HepG2 (cell line): Measurements from ENCODE around the gene STK32C. TPM values are rescaled to one million over a fixed set of nuclear protein-coding genes. Genes with fewer than 3 reads are reported as not detected.

Experiments used
- polyA plus RNA-seq, 8 experiments: library from polyadenylated mRNA; depleted of rRNA in 3 of 8; stranded (reverse) in 7 of 8; unstranded in 1 of 8; fragments of >200 nt; fragmentation: Illumina TruSeq in 4 of 8; extraction: Trizol in 4 of 8; gene quantifications; 2 replicates each; pipeline versions ENCODE4 v1.2.1 to v1.2.3, GENCODE V29; 2011 to 2016; ENCODE audit warnings: low read depth in 4 of 8, missing spikeins in 1 of 8, mixed read lengths in 1 of 8; ENCODE audit not compliant: insufficient read depth in 1 of 8
- total RNA-seq, 5 experiments: library from RNA; depleted of rRNA; stranded (reverse); fragments of >200 nt; fragmentation: Illumina TruSeq; extraction: Trizol; gene quantifications; 2 replicates each; pipeline ENCODE4 v1.2.3, GENCODE V29; 2016; ENCODE audit warnings: low read depth in 1 of 5

The STK32C gene
- total and polyA plus RNA-seq, 2 of the 13 experiments (the other 11 are each of a cell fraction or from before 2014, with no cell fraction given) = 10.9 to 19.4 TPM

Other genes starting within 250 kb of the STK32C start
- gene JAKMIP3, start 242.0 kb downstream of the STK32C start, total RNA-seq (2016; rRNA removed; fragmentation: Illumina TruSeq; extraction: Trizol) = 0.04 and 0.11 TPM in 2 replicates
- gene JAKMIP3, start 242.0 kb downstream of the STK32C start, polyA plus RNA-seq (2011; rRNA removed) = 0.03 and 0.12 TPM in 2 replicates
- gene DPYSL4, start 121.0 kb downstream of the STK32C start, total RNA-seq (2016; rRNA removed; fragmentation: Illumina TruSeq; extraction: Trizol) = 0.38 and 0.84 TPM in 2 replicates
- 1.2 and 2.1 TPM in 2 replicates for gene DPYSL4, start 121.0 kb downstream of the STK32C start, polyA plus RNA-seq (2011; rRNA removed)
- 3.9 and 4.6 TPM in 2 replicates for gene LRRC27, start 24.2 kb upstream of the STK32C start, total RNA-seq (2016; rRNA removed; fragmentation: Illumina TruSeq; extraction: Trizol)
- gene LRRC27, start 24.2 kb upstream of the STK32C start, polyA plus RNA-seq (2011; rRNA removed) = 4.2 and 4.3 TPM in 2 replicates
- gene PWWP2B, start 89.2 kb upstream of the STK32C start, total RNA-seq (2016; rRNA removed; fragmentation: Illumina TruSeq; extraction: Trizol) = 3.5 and 4.7 TPM in 2 replicates
- gene PWWP2B, start 89.2 kb upstream of the STK32C start, polyA plus RNA-seq (2011; rRNA removed) = 2.3 and 3.7 TPM in 2 replicates
- gene INPP5A, start 229.8 kb upstream of the STK32C start, total RNA-seq (2016; rRNA removed; fragmentation: Illumina TruSeq; extraction: Trizol) = 37.9 and 46.8 TPM in 2 replicates
- 17.5 and 19.5 TPM in 2 replicates for gene INPP5A, start 229.8 kb upstream of the STK32C start, polyA plus RNA-seq (2011; rRNA removed)